GM06990 (cell line): ENCODE measurements around the gene ABCC6.

ENCODE experiments used
- DNase-seq: peaks from one replicate; pipeline ENCODE4 v3.0.0-alpha.2; 2011; ENCODE audit not compliant: insufficient read length; ENCODE audit errors: extremely low read depth
- H3K27me3 ChIP-seq: replicated peaks from 2 replicates; pipeline ENCODE4 v1.6.0; 2011; ENCODE audit warnings: low read length; ENCODE audit not compliant: control insufficient read depth, insufficient read depth
- H3K36me3 ChIP-seq: 2 replicates; pipeline ENCODE4 v1.5.1; 2011; ENCODE audit warnings: low read length; ENCODE audit not compliant: control insufficient read depth, insufficient read depth
- H3K4me3 ChIP-seq: replicated peaks from 2 replicates; pipeline ENCODE4 v1.5.1; 2011; ENCODE audit warnings: low read depth, mild to moderate bottlenecking, control low read depth, low read length
- TF ChIP-seq, protein P1 (sequence below): IDR thresholded peaks from 2 replicates; pipeline ENCODE4 v1.5.1; 2011; ENCODE audit warnings: low read length, control low read depth, mild to moderate bottlenecking, inconsistent platforms; ENCODE audit not compliant: insufficient read depth, poor library complexity, severe bottlenecking

Gene ABCC6

DNA sequence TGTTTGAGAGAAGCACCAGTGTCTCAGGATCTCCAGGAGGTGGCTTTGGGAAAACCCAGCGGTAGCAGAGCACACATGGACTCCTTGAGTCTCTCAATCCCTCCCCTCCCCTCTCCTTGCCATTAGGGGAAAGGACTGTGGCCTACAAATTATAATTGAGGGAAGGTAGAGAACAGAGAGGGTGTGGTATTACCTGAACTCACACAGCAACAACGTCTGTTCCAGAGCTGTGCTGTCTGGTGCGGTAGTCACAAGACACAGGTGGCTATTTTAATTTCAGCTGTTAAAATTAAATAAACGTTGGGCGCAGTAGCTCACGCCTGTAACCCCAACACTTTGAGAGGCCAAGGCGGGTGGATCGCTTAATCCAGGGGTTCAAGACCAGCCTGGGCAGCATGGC lies 110.2 kb downstream of the ABCC6 start:
- no peak overlapping the region for H3K4me3 ChIP-seq
- TF ChIP-seq, protein P1, sequence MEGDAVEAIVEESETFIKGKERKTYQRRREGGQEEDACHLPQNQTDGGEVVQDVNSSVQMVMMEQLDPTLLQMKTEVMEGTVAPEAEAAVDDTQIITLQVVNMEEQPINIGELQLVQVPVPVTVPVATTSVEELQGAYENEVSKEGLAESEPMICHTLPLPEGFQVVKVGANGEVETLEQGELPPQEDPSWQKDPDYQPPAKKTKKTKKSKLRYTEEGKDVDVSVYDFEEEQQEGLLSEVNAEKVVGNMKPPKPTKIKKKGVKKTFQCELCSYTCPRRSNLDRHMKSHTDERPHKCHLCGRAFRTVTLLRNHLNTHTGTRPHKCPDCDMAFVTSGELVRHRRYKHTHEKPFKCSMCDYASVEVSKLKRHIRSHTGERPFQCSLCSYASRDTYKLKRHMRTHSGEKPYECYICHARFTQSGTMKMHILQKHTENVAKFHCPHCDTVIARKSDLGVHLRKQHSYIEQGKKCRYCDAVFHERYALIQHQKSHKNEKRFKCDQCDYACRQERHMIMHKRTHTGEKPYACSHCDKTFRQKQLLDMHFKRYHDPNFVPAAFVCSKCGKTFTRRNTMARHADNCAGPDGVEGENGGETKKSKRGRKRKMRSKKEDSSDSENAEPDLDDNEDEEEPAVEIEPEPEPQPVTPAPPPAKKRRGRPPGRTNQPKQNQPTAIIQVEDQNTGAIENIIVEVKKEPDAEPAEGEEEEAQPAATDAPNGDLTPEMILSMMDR: no peak
- no peak for DNase-seq
- H3K27me3 ChIP-seq: no peaks in the 10 kb centered on the region
- peaks cover 44% of the 10 kb centered on the region for H3K36me3 ChIP-seq

DNA sequence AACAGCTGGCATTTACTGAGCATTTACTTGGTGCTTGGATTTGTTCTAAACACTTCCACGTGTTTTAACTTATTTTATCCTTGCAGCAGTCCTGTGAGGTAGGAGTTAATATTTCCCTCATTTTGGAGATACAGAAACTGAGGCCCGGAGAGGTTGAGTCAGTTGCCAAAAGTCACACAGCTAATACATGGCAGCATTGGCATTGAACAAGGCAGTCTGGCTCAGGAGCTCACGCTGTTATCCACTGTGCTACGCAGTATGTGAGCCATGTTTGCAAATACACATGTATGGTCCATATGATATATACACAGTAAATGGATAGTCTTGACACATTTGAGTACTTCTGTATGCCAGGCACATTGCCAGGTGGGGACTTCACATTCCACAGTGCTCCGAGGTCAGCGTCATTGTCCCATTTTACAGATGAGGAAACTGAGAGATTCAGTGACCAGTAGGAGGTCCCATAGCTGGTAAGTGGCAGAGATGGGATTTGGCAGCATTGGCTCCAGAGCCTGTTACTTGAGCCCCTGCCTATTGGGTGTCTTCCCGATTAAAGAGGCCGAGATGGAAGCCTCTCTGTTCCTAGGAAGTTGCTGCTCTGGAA lies 110.7 kb downstream of the ABCC6 start:
- no peak for DNase-seq
- H3K4me3 ChIP-seq: no peak overlapping the region
- TF ChIP-seq, protein P1: no peak
- peaks cover 42% of the 10 kb centered on the region for H3K36me3 ChIP-seq
- H3K27me3 ChIP-seq: no peaks in the 10 kb centered on the region

DNA sequence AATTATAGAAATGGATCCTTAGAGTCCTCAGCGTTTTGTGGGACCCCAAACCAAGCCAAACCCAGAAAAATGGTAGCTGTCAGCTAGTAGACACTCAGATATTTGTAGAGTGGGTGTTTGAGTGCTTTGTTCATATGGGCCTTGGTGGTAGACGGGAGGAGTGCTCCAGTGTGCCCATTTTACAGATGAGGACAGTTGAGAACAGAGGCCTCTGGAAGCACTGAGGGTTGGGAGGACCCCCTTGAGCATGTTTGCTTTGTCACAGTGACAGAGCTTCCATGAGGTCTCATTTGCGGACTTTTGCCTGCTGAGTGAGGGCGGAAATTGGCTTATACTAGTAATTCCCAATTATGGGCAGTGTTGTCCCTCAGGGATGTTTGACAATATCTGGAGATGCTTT lies 111.7 kb downstream of the ABCC6 start:
- no peak for DNase-seq
- TF ChIP-seq, protein P1: no peak
- H3K36me3 ChIP-seq: peaks cover 38% of the 10 kb centered on the region
- no peak overlapping the region for H3K4me3 ChIP-seq
- H3K27me3 ChIP-seq: no peaks in the 10 kb centered on the region

DNA sequence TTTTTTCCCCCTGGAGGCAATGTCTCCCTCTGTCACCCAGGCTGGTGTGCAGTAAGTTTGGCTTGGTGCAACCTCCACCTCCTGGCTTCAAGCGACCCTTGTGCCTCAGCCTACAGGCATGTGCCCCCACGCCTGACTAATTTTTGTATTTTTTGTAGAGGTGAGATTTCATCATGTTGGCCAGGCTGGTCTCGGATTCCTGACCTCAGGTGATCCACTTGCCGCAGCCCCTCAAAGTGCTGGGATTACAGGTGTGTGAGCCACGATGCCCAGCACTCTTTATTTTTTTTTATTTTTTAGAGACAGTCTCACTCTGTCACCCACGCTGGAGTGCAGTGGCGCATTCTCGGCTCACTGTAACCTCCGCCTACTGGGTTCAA lies 113.2 kb downstream of the ABCC6 start:
- Histone ChIP-seq H3K4me3 (no peak overlapping the region), H3K36me3 (peaks cover 37% of the 10 kb centered on the region), H3K27me3 (no peaks in the 10 kb centered on the region)
- TF ChIP-seq, protein P1: no peak
- DNase-seq: no peak

DNA sequence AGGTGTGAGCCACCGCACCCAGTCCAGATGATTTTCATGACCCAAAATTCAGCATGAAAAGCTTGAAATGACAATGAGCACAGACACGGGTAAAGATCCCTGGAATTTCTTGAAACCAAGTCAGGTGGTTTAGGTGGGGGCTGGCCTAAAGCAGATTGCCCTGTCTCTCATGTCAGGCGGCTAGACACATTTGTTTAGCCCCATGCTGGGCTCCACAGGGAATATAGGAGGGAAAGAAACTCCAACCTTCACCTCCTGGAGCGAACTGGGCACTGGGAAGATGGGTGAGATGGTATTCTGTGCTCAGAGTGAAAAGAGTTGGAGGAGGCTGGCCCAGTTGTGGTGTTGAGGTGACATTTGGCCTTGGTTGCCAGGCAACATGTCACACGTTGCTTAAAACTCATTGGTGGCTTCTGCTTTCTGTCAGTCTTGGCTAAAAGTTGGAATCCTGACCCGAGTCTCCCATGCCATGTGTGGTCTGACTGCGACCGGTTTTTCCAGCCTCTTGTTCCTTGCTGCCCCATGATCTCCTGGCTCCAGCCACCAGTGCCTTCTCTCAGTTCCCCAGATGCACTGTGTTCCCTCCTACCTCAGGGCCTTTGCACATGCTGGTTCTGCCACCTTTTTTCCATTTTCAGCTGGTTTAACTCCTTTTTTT lies 113.7 kb downstream of the ABCC6 start:
- Histone ChIP-seq H3K36me3 (peaks cover 35% of the 10 kb centered on the region), H3K27me3 (no peaks in the 10 kb centered on the region), H3K4me3 (no peak overlapping the region)
- TF ChIP-seq, protein P1: no peak
- no peak for DNase-seq
